Measurements from ENCODE around the gene ART5.
"Not testable (repeated sequence)": the region's sequence is repeated elsewhere in the genome, so short reads cannot be mapped to it uniquely, and the experiment has no call there.

The ART5 gene

GRCh38 chr11:3659595-3660515 lies 18.1 kb upstream of the ART5 start:
- DNase-seq (ENCODE audit: low read depth) = no peak
- TF ChIP-seq, protein P1, sequence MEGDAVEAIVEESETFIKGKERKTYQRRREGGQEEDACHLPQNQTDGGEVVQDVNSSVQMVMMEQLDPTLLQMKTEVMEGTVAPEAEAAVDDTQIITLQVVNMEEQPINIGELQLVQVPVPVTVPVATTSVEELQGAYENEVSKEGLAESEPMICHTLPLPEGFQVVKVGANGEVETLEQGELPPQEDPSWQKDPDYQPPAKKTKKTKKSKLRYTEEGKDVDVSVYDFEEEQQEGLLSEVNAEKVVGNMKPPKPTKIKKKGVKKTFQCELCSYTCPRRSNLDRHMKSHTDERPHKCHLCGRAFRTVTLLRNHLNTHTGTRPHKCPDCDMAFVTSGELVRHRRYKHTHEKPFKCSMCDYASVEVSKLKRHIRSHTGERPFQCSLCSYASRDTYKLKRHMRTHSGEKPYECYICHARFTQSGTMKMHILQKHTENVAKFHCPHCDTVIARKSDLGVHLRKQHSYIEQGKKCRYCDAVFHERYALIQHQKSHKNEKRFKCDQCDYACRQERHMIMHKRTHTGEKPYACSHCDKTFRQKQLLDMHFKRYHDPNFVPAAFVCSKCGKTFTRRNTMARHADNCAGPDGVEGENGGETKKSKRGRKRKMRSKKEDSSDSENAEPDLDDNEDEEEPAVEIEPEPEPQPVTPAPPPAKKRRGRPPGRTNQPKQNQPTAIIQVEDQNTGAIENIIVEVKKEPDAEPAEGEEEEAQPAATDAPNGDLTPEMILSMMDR (conservative IDR thresholded peaks at IDR 0.05; ENCODE audit: low read length) = no peak
- H3K4me3 ChIP-seq (ENCODE audit: low read length) = no peak overlapping the region

DNA sequence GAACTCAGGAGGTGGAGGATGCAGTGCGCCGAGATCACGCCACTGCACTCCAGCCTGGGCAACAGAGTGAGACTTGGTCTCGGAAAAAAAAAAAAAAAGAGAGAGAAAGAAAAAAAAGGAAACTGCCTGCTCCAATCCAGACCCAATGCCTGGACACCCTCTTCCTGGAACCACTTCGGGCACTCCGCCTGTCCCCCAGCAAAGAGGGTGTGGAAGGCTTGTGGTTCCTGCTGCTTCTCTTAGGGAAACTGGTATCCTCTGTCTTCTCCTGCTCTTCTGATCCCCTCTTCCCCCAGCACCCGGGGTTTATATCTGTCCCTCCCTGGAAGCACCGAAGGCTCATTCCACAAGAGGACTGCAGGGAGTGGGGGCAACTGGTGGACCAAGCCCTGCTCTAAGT lies 16.5 kb upstream of the ART5 start:
- H3K4me3 ChIP-seq (ENCODE audit: low read length) = no peak overlapping the region
- TF ChIP-seq, protein P1 (conservative IDR thresholded peaks at IDR 0.05; ENCODE audit: low read length) = no peak
- DNase-seq (ENCODE audit: low read depth) = no peak

DNA sequence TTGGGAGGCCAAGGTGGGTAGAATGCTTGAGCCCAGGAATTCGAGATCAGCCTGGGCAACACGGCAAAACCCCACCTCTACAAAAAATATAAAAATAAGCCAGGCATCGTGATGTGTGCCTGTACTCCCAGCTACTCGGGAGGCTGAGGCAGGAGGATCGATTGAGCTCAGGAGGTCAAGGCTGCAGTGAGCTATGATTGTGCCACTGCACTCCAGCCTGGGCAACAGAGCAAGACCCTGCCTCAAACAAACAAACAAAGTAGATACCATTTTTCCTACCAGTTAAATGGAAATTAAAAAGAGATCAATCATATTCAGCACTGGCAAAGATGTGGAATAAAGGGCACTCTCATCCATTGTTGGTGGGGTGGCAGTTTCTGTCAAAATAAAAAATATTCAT lies 15.5 kb upstream of the ART5 start:
- not testable (repeated sequence) for H3K4me3 ChIP-seq (ENCODE audit: low read length); DNase-seq (ENCODE audit: low read depth)

DNA sequence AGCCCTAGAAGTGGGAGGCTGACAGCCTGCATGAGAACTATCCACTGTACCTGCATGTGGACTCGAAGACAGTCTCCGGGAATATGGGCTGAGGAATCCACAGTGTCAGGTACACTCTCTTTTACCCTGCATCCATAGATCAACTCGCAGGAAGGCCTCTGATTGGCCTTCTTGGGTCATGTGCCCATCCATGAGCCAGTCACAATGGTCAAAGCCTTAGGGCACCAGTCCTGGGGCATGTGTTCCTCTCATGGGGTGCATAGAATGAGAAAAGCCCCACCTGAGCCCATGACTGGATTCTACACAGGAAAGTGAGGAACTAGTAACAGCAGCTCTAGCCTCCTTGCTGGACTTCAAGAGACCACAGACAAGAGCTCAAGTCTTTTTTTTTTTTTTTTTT lies 13.8 kb upstream of the ART5 start:
- no peak for DNase-seq (ENCODE audit: low read depth)
- TF ChIP-seq, protein P1 (conservative IDR thresholded peaks at IDR 0.05; ENCODE audit: low read length) = no peak
- no peak overlapping the region for H3K4me3 ChIP-seq (ENCODE audit: low read length)

GRCh38 chr11:3652514-3652913 lies 10.7 kb upstream of the ART5 start:
- not testable (repeated sequence) for H3K4me3 ChIP-seq (ENCODE audit: low read length); DNase-seq (ENCODE audit: low read depth)

DNA sequence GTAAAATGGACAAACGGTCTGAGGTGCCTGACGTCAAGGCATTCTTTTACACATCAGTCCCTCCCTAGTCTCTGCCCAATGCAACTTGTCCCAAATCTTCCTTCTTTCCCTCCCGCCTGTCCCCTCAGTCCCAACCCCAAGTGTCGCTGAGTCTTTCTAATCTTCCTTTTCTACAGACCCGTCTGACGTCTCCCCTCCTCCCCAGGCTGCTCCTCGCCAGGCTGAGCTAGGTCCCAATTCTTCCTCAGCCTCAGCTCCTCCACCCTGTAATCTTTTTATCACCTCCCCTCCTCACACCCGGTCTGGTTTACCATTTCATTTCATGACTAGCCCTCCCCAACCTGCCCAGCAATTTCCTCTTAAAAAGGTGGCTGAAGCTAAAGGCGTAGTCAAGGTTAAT lies 7.6 kb upstream of the ART5 start:
- H3K4me3 ChIP-seq (ENCODE audit: low read length); DNase-seq (ENCODE audit: low read depth): not testable (repeated sequence)

DNA sequence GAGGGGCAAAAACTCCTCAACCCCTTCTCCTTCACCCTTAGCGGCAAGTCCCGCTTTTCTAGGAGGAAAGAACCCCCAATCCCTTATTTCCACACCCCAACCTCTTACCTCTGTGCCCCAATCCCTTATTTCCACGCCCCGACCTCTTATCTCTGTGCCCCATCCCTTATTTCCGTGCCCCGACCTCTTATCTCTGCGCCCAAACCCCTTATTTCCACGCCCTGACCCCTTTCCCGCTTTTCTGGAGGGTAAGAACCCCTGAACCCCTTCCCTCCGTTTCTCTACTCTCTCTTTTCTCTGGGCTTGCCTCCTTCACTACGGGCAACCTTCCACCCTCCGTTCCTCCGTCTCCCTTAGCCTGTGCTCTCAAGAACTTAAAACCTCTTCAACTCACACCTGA lies 7.1 kb upstream of the ART5 start:
- H3K4me3 ChIP-seq (ENCODE audit: low read length); DNase-seq (ENCODE audit: low read depth): not testable (repeated sequence)

DNA sequence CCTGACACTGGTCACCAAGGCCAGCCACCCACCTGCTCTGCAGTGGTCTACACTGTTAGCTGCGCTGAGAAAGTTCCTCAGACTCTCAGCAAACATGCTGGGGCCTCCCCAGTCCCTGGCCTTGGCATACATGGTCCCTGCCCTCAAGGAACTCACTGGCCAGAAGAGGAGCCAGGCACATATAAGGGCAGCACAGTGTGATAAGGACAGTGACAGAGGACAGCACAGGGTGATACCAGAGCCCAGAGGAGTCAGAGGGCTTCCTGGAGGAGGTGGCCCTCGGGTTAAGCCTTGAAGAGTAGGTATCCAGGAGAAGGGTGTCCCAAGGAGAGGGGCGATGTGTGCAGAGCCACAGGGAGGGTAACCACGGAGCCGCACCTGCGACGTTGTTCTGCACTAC lies 3.8 kb upstream of the ART5 start:
- no peak for DNase-seq (ENCODE audit: low read depth)
- H3K4me3 ChIP-seq (ENCODE audit: low read length) = no peak overlapping the region
- TF ChIP-seq, protein P1 (conservative IDR thresholded peaks at IDR 0.05; ENCODE audit: low read length) = no peak

DNA sequence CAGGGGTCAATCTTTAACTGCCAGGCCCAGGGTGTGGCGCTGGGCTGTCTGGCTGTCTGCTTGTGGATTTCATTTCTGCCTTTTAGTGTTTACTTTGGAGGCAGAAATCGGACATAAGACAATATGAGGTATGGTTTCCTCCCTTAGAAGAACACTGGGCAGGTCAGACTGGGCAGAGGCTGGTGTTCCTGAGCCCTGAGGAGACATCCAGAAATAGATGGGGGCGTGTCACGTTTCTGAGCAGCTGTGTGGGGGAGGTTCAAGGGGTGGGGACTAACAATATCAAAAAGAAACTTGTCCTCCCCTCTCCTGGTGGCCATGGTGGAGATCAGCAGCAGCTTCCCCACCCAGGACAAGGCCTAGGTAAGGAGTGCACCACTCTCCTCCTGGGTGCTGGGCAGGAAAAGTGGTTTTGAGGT lies 3.0 kb upstream of the ART5 start, which contains the start of gene ART1:
Gene ART1, plus strand, starts transcription at position 312 of the 419 bp plus-strand sequence. CDS start 14,086 bp downstream, outside the sequence.
- DNase-seq (ENCODE audit: low read depth) = no peak
- TF ChIP-seq, protein P1 (conservative IDR thresholded peaks at IDR 0.05; ENCODE audit: low read length) = no peak
- no peak within 1 kb of the TSS for H3K4me3 ChIP-seq (ENCODE audit: low read length)

- H3K4me3 ChIP-seq (ENCODE audit: low read length); DNase-seq (ENCODE audit: low read depth): not testable (repeated sequence)
Observed at GRCh38 chr11:3643102-3643546, 1.3 kb upstream of the ART5 start.
